ENCODE results near the gene CDKAL1.

DNA sequence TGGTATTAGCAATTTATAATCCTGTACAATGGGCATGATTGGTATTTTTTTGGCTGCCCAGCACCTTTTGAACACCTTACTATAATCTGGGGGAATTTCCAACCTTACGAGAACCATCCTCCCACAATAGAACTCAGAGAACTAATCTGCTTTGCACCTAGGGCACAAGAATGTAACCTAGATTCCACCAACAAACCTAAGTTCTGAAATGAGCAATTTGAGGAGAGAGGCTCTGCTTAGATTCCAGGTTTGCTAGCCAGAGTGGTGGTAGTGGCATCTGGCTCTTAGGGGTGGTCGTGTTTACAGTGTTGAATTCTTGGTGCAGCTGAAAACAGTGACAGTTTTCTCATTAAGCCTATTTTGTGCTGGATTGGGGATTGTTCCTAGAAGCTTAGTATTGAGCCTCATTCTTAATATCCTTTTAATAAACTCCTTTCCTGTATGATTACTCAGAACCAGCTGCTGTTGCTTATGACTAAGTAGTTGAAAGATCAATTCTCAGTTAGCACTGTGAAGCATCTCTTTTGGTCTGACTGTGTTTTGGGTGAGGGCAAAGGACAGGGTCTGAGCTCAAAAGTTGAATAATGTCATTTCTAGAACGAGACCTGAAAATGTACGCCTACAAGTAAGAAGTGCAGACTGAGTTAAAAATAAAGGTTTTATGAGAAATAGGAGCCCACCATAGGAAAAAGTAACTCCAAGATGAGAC, 385.6 kb downstream of the CDKAL1 start:
- TF ChIP-seq, protein P1, sequence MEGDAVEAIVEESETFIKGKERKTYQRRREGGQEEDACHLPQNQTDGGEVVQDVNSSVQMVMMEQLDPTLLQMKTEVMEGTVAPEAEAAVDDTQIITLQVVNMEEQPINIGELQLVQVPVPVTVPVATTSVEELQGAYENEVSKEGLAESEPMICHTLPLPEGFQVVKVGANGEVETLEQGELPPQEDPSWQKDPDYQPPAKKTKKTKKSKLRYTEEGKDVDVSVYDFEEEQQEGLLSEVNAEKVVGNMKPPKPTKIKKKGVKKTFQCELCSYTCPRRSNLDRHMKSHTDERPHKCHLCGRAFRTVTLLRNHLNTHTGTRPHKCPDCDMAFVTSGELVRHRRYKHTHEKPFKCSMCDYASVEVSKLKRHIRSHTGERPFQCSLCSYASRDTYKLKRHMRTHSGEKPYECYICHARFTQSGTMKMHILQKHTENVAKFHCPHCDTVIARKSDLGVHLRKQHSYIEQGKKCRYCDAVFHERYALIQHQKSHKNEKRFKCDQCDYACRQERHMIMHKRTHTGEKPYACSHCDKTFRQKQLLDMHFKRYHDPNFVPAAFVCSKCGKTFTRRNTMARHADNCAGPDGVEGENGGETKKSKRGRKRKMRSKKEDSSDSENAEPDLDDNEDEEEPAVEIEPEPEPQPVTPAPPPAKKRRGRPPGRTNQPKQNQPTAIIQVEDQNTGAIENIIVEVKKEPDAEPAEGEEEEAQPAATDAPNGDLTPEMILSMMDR (IDR thresholded peaks at IDR 0.05; ENCODE audit: low read length) = no peak
- TF ChIP-seq EZH2 (optimal IDR thresholded peaks at IDR 0.05; ENCODE audit: low read depth, low read length) (no peak), EZH2phosphoT487 (IDR thresholded peaks at IDR 0.05; ENCODE audit: low read length) (no peak)
